Adipocyte (in vitro differentiated cells): ENCODE data around the gene AKAP10.

ENCODE experiments used
- DNase-seq: peaks from one replicate; pipeline ENCODE4 v3.0.0-alpha.2; 2015; ENCODE audit warnings: low read depth
- H3K27me3 ChIP-seq: replicated peaks from 2 replicates; pipeline ENCODE4 v1.7.0; 2013; ENCODE audit warnings: mild to moderate bottlenecking, low read length, moderate library complexity; ENCODE audit not compliant: control insufficient read depth, insufficient read depth
- H3K36me3 ChIP-seq: 2 replicates; pipeline ENCODE4 v1.7.0; 2013; ENCODE audit warnings: low read length, mild to moderate bottlenecking, moderate library complexity; ENCODE audit not compliant: control insufficient read depth, insufficient read depth, severe bottlenecking
- H3K4me1 ChIP-seq: 2 replicates; pipeline ENCODE4 v1.7.0; 2013; ENCODE audit warnings: mild to moderate bottlenecking, low read length, moderate library complexity; ENCODE audit not compliant: control insufficient read depth, insufficient read depth
- H3K4me3 ChIP-seq: 2 replicates; pipeline ENCODE4 v1.7.0; 2013; ENCODE audit warnings: mild to moderate bottlenecking, low read length, moderate library complexity
- H3K9ac ChIP-seq: 2 replicates; pipeline ENCODE4 v1.7.0; 2013; ENCODE audit warnings: mild to moderate bottlenecking, low read length, moderate library complexity
- H3K9me3 ChIP-seq: 2 replicates; pipeline ENCODE4 v1.7.0; 2013; ENCODE audit warnings: mild to moderate bottlenecking, low read length, moderate library complexity; ENCODE audit not compliant: control insufficient read depth

Gene AKAP10

GRCh38 chr17:20008242-20009051 is 30.8 kb upstream of the AKAP10 start:
- peak overlapping the region; percentile 74 for H3K9ac ChIP-seq
- H3K4me3 ChIP-seq = peak overlapping the region; percentile 85
- H3K36me3 ChIP-seq = no peaks in the 10 kb centered on the region
- peaks cover 9% of the 10 kb centered on the region for H3K27me3 ChIP-seq
- peak; percentile 54 for DNase-seq
- H3K9me3 ChIP-seq = no peaks in the 10 kb centered on the region
- peaks cover 9% of the 10 kb centered on the region for H3K4me1 ChIP-seq

DNA sequence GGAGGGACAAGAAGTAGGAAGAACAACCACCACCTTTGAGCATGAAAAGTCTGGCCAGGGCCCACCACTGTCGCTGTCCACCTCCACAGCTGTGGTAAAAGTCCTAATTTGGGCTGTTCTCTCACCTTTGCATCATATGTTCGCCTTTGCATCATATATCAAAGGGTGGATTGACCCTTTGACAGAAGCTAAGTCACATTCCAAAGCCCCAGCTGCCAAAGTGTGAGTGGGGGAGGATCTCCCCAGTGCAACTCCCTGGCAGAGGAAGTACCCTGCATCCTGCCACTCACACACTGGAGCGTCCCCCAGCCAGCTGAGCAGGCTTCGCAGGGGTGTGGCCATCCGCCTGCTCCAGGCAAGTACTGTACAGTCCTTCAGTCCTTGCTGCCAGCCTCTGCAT is 18.9 kb upstream of the AKAP10 start:
- Histone ChIP-seq H3K9me3 (no peaks in the 10 kb centered on the region), H3K9ac (no peak overlapping the region), H3K27me3 (peaks cover 14% of the 10 kb centered on the region), H3K4me1 (no peaks in the 10 kb centered on the region), H3K4me3 (no peak overlapping the region), H3K36me3 (no peaks in the 10 kb centered on the region)
- DNase-seq = no peak

DNA sequence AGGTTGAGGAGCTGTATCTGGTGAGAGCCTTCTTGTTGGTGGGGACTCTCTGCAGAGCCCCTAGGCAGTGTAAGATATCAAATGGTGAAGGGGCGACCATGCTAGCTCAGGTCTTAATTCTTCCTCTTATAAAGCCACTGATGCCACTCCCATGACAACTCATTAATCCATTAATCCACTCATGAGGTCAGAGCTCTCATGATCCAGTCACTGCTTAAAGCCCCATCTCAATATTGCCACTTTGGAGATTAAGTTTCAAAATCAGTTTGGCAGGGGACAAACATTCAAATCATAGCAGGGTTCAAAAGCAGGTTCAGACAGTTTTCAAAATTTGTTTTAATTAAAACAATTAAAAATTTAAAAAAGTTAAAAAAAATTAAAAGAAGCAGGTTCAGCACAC is 18.5 kb upstream of the AKAP10 start:
- Histone ChIP-seq H3K9me3 (no peaks in the 10 kb centered on the region), H3K9ac (no peak overlapping the region)
- no peak for DNase-seq

DNA sequence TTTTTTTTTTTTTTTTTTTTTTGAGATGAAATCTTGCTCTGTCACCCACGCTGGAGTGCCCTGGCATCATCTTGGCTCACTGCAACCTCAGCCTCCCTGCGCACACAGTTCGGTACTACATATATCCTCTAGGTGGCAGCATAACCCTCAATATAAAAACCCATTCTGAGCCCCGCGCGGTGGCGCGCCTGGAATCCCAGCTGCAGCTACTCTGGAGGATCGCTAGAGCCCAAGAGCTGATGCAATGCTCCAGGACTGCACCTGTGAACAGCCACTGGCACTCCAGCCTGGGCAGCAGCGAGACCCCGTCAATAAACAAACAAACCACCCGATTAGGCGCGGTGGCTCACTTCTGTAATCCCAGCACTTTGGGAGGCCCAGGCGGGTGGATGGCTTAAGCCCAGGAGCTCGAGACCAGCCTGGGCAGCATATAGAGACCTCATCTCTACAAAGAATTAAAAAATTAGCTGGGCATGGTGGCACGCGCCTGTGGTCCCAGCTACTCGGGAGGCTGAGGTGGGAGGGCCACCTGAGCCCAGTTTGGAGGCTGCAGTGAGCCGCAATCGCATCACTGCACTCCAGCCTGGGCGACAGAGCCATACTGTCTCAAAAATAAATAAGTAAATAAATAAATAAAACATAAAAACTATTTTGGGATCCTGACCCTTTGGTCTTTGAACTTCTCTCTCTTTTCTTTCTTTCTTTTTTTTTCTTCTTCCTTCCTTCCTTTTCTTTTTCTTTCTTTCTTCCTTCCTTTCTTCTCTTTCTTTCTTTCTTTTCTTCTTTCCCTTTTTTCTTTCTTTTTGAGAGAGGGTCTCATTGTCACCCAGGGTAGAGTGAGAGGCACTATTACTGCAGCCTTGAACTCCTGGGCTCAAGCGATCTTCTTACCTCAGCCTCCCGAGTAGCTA is 15.4 kb upstream of the AKAP10 start:
- Histone ChIP-seq H3K9me3 (no peaks in the 10 kb centered on the region), H3K27me3 (peaks cover 6% of the 10 kb centered on the region), H3K4me3 (no peak overlapping the region), H3K36me3 (no peaks in the 10 kb centered on the region), H3K9ac (no peak overlapping the region), H3K4me1 (no peaks in the 10 kb centered on the region)
- DNase-seq = peak; percentile 98

More for the DNA sequence above, 18.5 kb upstream of the AKAP10 start:
- Histone ChIP-seq H3K36me3 (no peaks in the 10 kb centered on the region), H3K4me1 (no peaks in the 10 kb centered on the region), H3K27me3 (peaks cover 14% of the 10 kb centered on the region), H3K4me3 (no peak overlapping the region)

DNA sequence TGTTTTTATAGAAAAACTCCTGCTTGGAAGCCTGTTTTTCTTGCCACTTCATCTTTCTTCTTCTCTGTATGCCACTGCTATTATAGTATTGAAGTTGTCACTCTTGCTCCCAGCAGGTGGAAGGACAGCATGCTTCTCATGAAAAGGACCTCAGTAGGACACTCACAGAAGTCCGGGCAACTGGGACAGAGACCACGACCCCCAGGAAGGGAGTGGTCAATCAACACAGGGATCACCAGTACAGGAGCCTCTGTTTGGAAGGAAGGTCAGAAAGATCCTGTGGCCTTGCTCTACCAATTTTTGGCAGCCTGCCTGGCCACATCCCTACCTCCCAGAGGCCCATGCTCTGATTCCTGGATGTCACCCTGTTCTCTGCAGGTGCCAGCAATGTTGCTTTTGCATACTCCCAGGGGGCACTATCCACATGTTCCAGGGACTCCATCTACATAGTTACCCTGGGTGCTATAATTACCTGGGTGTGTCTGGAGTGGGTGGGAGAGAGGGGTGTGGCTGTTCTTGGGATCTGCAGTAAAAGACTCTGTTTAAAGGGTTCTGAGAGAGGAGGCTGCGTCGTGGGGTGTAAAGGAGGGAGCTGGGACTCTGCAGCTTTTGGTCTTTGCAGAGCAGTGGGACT is 13.7 kb upstream of the AKAP10 start:
- no peaks in the 10 kb centered on the region for H3K36me3 ChIP-seq
- no peak overlapping the region for H3K4me3 ChIP-seq

DNA sequence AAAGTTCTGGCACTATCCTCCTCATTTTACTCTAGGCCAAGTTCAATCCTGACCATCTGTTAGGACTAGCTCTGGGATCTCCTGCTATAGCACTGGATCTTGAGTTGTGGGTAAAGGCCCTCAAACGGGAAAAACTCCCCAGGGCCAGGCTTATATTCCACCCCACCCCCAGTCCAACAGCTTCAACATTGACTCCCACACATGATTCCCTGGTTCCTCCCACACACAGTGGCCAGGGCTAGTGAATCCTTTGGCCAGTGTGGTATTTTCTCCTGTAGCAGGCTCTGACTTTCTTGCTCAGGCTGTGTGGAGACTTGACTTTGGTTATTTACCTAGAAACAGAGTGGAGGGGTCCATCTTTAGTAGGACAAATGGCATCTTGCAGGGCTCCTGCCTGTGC is 10.3 kb upstream of the AKAP10 start:
- Histone ChIP-seq H3K4me1 (no peaks in the 10 kb centered on the region), H3K4me3 (no peak overlapping the region), H3K36me3 (no peaks in the 10 kb centered on the region), H3K9ac (no peak overlapping the region), H3K9me3 (no peaks in the 10 kb centered on the region), H3K27me3 (no peaks in the 10 kb centered on the region)
- DNase-seq = no peak

More for the DNA sequence above, 13.7 kb upstream of the AKAP10 start:
- no peaks in the 10 kb centered on the region for H3K4me1 ChIP-seq
- no peak for DNase-seq
- H3K27me3 ChIP-seq = no peaks in the 10 kb centered on the region
- no peaks in the 10 kb centered on the region for H3K9me3 ChIP-seq
- H3K9ac ChIP-seq = no peak overlapping the region

DNA sequence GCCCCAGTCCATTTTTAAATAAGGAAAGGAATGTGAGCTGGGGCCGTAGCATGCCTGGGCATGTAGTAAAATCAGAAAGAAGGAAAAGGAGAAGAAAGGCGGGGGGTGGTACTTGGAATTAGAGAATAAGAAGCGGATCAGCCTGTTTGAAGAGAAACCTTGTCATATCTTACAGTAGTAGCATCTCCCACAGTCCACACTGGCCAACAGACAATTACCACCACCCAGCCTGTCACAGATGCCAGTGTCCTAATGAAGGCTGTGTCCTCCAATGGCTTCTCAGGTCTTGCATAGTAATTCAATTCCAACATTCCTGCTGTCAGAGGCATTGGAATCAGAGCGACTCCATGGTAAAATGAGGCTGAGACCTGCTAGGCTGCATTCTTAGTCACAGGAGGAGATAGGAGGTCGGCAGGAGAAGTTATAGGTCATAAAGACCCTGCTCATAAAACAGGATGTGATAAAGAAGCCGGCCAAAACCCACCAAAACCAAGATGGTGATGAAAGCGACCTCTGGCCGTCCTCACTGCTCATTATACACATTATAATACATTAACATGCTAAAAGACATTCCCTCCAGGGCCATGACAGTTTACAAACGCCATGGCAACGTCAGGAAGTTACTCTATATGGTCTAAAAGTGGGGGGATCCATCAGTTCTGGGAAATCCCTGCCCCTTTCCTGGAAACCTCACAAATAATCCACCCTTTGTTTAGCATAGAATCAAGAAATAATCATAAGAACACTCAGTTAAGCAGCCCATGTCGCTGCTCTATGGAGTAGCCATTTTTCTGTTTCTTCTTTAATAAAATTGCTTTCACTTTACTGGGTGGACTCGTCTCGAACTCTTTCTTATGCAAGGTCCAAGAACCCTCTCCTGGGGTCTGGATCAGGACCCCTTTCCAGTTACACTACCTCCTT is 9.6 kb upstream of the AKAP10 start:
- Histone ChIP-seq H3K9me3 (no peaks in the 10 kb centered on the region), H3K4me1 (no peaks in the 10 kb centered on the region), H3K27me3 (no peaks in the 10 kb centered on the region), H3K4me3 (no peak overlapping the region), H3K9ac (no peak overlapping the region), H3K36me3 (no peaks in the 10 kb centered on the region)
- no peak for DNase-seq

GRCh38 chr17:19979917-19980770 is 2.5 kb upstream of the AKAP10 start:
- H3K36me3 ChIP-seq = no peaks in the 10 kb centered on the region
- no peak for DNase-seq
- H3K27me3 ChIP-seq = no peaks in the 10 kb centered on the region
- H3K9me3 ChIP-seq = no peaks in the 10 kb centered on the region
- H3K4me3 ChIP-seq = peak overlapping the region; percentile 33
- no peak overlapping the region for H3K9ac ChIP-seq
- H3K4me1 ChIP-seq = peaks cover 18% of the 10 kb centered on the region

DNA sequence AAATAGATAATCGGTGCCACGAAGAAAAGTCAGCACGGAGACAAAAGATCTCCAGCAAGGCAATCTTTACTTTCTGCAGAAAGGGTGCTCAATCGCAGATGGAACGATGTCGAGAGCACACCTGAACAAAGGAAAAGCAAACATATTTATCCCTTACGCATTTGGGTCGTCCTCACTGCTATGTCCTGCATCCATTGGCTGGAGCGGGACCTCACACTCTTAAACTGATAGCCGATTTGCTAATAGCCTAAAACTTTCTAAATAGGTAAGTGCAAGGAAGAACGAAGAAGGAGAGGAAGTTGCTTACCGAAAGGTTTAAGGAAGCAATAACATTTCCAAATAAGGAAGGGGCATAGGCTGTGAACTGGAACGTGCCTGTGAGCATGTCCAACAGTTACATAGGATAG is 1.2 kb upstream of the AKAP10 start:
- Histone ChIP-seq H3K9ac (no peak overlapping the region), H3K9me3 (no peaks in the 10 kb centered on the region), H3K36me3 (peaks cover under 1% of the 10 kb centered on the region), H3K27me3 (no peaks in the 10 kb centered on the region), H3K4me1 (peaks cover 18% of the 10 kb centered on the region), H3K4me3 (peak overlapping the region; percentile 99)
- no peak for DNase-seq
